ENCODE results near the gene OTOP1.

GRCh38 chr4:4260185-4260751 lies 33.5 kb upstream of the OTOP1 start:
- TF ChIP-seq, protein P1, sequence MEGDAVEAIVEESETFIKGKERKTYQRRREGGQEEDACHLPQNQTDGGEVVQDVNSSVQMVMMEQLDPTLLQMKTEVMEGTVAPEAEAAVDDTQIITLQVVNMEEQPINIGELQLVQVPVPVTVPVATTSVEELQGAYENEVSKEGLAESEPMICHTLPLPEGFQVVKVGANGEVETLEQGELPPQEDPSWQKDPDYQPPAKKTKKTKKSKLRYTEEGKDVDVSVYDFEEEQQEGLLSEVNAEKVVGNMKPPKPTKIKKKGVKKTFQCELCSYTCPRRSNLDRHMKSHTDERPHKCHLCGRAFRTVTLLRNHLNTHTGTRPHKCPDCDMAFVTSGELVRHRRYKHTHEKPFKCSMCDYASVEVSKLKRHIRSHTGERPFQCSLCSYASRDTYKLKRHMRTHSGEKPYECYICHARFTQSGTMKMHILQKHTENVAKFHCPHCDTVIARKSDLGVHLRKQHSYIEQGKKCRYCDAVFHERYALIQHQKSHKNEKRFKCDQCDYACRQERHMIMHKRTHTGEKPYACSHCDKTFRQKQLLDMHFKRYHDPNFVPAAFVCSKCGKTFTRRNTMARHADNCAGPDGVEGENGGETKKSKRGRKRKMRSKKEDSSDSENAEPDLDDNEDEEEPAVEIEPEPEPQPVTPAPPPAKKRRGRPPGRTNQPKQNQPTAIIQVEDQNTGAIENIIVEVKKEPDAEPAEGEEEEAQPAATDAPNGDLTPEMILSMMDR (IDR thresholded peaks at IDR 0.05; ENCODE audit: low read depth, low read length) = peak; percentile 94
- no peak for TF ChIP-seq EZH2phosphoT487 (IDR thresholded peaks at IDR 0.05; ENCODE audit: low read depth)

Data from OCI-LY3 (cell line).